ENCODE data around the gene UBL4B. TPM values are rescaled to one million over a fixed set of nuclear protein-coding genes. Genes with fewer than 3 reads are reported as not detected.

UBL4B gene
- total and polyA plus RNA-seq, 11 donors, result 0.11 TPM; not detected in 10

GRCh38 chr1:110152133-110152785 is 40.0 kb downstream of the UBL4B start:
- WGBS, 4 donors, result 59 to 81% (median 69%) methylated on average over 7 to 8 of the region's 8 CpGs
- DNase-seq (no peak), ATAC-seq (no peak)
- Histone ChIP-seq H3K9me3 (no peaks in the 10 kb centered on the region), H3K36me3 (no peaks in the 10 kb centered on the region), H3K27ac (no peak overlapping the region), H3K4me3 (no peak overlapping the region), H3K4me1 (peaks cover 0 to 17% (median 8%) of the 10 kb centered on the region in 12 donors), H3K27me3 (peaks cover 10 to 79% (median 46%) of the 10 kb centered on the region in 9 donors)
- TF ChIP-seq POLR2A (IDR thresholded peaks at IDR 0.05), result no peak
- TF ChIP-seq CTCF (IDR thresholded peaks at IDR 0.05), result no peak
- intact Hi-C loops (cut with DNase I), result no loop called here

- peaks cover 10 to 67% (median 40%) of the 10 kb centered on the region in 9 donors for H3K27me3 ChIP-seq
- no peaks in the 10 kb centered on the region for H3K36me3 ChIP-seq
These were observed 41.2 kb downstream of the UBL4B start for GRCh38 chr1:110153407-110153950.

GRCh38 chr1:110155878-110156522 is 43.8 kb downstream of the UBL4B start:
- Histone ChIP-seq H3K27ac (no peak overlapping the region), H3K9me3 (no peaks in the 10 kb centered on the region), H3K4me3 (no peak overlapping the region), H3K36me3 (no peaks in the 10 kb centered on the region), H3K27me3 (peaks cover 5 to 42% (median 18%) of the 10 kb centered on the region in 9 donors), H3K4me1 (peaks cover 0 to 8% (median 2%) of the 10 kb centered on the region in 12 donors)
- WGBS, 4 donors, result 9 to 11% (median 10%) methylated on average over 6 to 7 of the region's 7 CpGs
- TF ChIP-seq POLR2A (IDR thresholded peaks at IDR 0.05) (no peak), CTCF (IDR thresholded peaks at IDR 0.05) (no peak)
- ATAC-seq (peak; percentile 47 to 76 (median 74)), DNase-seq (peak; percentile 43 to 81 (median 56))
- intact Hi-C loops (cut with DNase I), result no loop called here

More at GRCh38 chr1:110153407-110153950, 41.2 kb downstream of the UBL4B start:
- H3K27ac ChIP-seq, result no peak overlapping the region
- TF ChIP-seq CTCF (IDR thresholded peaks at IDR 0.05) (no peak), POLR2A (IDR thresholded peaks at IDR 0.05) (no peak)
- peaks cover 0 to 17% (median 8%) of the 10 kb centered on the region in 12 donors for H3K4me1 ChIP-seq
- ATAC-seq (no peak), DNase-seq (no peak)
- no peak overlapping the region for H3K4me3 ChIP-seq
- no peaks in the 10 kb centered on the region for H3K9me3 ChIP-seq
- intact Hi-C loops (cut with DNase I), result no loop called here

- H3K27ac ChIP-seq, result no peak overlapping the region
- no peak for TF ChIP-seq CTCF (IDR thresholded peaks at IDR 0.05)
- TF ChIP-seq POLR2A (IDR thresholded peaks at IDR 0.05), result no peak
- intact Hi-C loops (cut with DNase I), result no loop called here
- peaks cover 0 to 20% (median 4%) of the 10 kb centered on the region in 9 donors for H3K27me3 ChIP-seq
- no peak for DNase-seq
- no peak overlapping the region for H3K4me3 ChIP-seq
- peaks cover 0 to under 1% (median 0%) of the 10 kb centered on the region in 12 donors for H3K4me1 ChIP-seq
- no peaks in the 10 kb centered on the region for H3K36me3 ChIP-seq
- WGBS, 4 donors, result 63 to 73% (median 70%) methylated on average over 5 of the region's 5 CpGs
- H3K9me3 ChIP-seq, result no peaks in the 10 kb centered on the region
- no peak for ATAC-seq
These were observed 46.0 kb downstream of the UBL4B start for GRCh38 chr1:110158261-110158660.

Data from heart left ventricle (tissue), 16 donors.